ENCODE data around the gene DOP1A. TPM values are rescaled to one million over a fixed set of nuclear protein-coding genes. Genes with fewer than 3 reads are reported as not detected.

The DOP1A gene
- total RNA-seq, 1 donor from 2014 or later: 61.9 TPM

DNA sequence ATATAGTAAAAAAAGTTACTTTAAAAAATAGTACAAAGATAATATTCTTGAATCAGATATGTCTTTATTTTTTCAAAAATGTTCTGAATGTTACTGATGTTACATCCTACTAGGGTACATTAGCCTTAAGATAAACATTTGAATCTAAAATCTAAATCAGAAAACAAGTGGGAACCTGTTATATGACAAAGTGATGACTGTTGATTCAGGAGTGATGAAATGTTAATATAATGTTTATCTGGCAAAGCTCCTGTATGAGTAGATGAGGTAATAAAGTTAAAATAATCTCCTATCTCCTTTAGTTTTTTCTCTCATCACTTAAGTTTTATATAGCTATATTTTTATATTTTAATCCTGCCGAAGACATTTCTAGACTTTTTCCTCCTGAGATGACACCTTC, 4.2 kb downstream of the DOP1A start:
- Histone ChIP-seq H3F3A (ENCODE audit: low read depth) (peaks cover 24% of the 10 kb centered on the region), H3K27ac (no peak overlapping the region), H3K4me1 (peaks cover 30% of the 10 kb centered on the region), H3K79me2 (ENCODE audit: low read depth) (peaks cover 85% of the 10 kb centered on the region), H3K27me3 (no peaks in the 10 kb centered on the region), H4K20me1 (ENCODE audit: low read depth) (no peaks in the 10 kb centered on the region), H3K9ac (no peak overlapping the region), H3K9me3 (ENCODE audit: low read depth) (no peaks in the 10 kb centered on the region), H3K4me3 (no peak overlapping the region), H2AFZ (replicated peaks) (no peak overlapping the region), H3K36me3 (no peaks in the 10 kb centered on the region), H3K4me2 (no peak overlapping the region)
- TF ChIP-seq EZH2phosphoT487 (IDR thresholded peaks at IDR 0.05) (no peak), EZH2 (IDR thresholded peaks at IDR 0.05) (no peak)
- TF ChIP-seq, protein P1, sequence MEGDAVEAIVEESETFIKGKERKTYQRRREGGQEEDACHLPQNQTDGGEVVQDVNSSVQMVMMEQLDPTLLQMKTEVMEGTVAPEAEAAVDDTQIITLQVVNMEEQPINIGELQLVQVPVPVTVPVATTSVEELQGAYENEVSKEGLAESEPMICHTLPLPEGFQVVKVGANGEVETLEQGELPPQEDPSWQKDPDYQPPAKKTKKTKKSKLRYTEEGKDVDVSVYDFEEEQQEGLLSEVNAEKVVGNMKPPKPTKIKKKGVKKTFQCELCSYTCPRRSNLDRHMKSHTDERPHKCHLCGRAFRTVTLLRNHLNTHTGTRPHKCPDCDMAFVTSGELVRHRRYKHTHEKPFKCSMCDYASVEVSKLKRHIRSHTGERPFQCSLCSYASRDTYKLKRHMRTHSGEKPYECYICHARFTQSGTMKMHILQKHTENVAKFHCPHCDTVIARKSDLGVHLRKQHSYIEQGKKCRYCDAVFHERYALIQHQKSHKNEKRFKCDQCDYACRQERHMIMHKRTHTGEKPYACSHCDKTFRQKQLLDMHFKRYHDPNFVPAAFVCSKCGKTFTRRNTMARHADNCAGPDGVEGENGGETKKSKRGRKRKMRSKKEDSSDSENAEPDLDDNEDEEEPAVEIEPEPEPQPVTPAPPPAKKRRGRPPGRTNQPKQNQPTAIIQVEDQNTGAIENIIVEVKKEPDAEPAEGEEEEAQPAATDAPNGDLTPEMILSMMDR (IDR thresholded peaks at IDR 0.05): no peak
- Mint-ChIP-seq H3K4me1 (peaks cover 13% of the 10 kb centered on the region), H3K9me3 (peaks cover 4% of the 10 kb centered on the region), H3K4me3 (no peak overlapping the region), H3K27ac (no peak overlapping the region), H3K36me3 (peaks cover 7% of the 10 kb centered on the region), H3K27me3 (ENCODE audit: insufficient read depth, low read depth) (no peaks in the 10 kb centered on the region)
- DNase-seq (ENCODE audit: low spot score): no peak

DNA sequence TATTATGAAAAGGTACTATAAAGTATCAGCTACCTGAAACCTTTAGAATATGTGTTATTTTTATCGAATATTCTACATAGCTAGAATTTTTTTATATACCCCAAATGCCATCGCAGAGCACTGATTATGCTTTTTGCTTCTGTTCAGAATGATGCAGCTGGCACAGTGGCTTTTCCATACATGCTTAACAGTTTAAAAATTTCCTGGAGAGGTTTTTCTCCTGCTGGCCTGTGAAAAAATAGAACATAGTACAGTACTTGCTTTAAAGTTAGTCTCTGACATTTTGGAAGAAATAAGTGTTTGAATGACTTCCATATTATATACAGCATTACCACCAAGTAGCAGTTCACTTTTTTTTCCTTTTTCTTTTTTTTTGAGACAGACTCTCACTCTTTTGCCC, 5.3 kb downstream of the DOP1A start:
- peaks cover 22% of the 10 kb centered on the region for H3F3A ChIP-seq (ENCODE audit: low read depth)
- peaks cover 4% of the 10 kb centered on the region for H3K9me3 Mint-ChIP-seq
- no peak overlapping the region for H3K9ac ChIP-seq
- H3K36me3 ChIP-seq: no peaks in the 10 kb centered on the region
- H3K4me3 Mint-ChIP-seq: no peak overlapping the region
- H4K20me1 ChIP-seq (ENCODE audit: low read depth): no peaks in the 10 kb centered on the region
- H3K36me3 Mint-ChIP-seq: peaks cover 8% of the 10 kb centered on the region
- H3K4me2 ChIP-seq: no peak overlapping the region
- H3K27me3 Mint-ChIP-seq (ENCODE audit: insufficient read depth, low read depth): no peaks in the 10 kb centered on the region
- H3K27me3 ChIP-seq: no peaks in the 10 kb centered on the region
- no peaks in the 10 kb centered on the region for H3K9me3 ChIP-seq (ENCODE audit: low read depth)
- no peak for DNase-seq (ENCODE audit: low spot score)
- H3K4me1 ChIP-seq: peaks cover 30% of the 10 kb centered on the region
- no peak overlapping the region for H3K27ac Mint-ChIP-seq
- no peak overlapping the region for H2AFZ ChIP-seq (replicated peaks)
- peaks cover 13% of the 10 kb centered on the region for H3K4me1 Mint-ChIP-seq
- H3K4me3 ChIP-seq: no peak overlapping the region
- H3K27ac ChIP-seq: no peak overlapping the region
- H3K79me2 ChIP-seq (ENCODE audit: low read depth): peaks cover 95% of the 10 kb centered on the region
- TF ChIP-seq EZH2 (IDR thresholded peaks at IDR 0.05) (no peak), EZH2phosphoT487 (IDR thresholded peaks at IDR 0.05) (no peak)
- TF ChIP-seq, protein P1 (IDR thresholded peaks at IDR 0.05): no peak

DNA sequence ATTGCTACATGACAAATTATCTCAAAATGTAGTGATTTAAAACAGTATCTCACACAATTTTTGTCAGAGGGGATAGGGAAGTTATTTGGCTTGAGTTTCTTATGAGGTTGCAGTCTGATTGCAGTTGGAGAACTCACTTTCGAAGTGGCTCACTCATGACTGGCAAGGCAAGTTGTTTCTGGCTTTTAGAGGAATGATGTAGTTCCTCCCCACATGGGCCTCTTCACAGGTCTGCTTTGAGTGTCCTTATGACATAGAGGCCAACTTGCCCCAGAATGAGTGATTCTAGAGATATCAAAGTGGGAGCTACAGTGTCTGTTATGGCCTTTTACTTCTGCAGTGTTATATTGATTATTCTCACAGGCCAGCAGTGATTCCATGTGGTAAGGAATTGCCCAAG, 6.1 kb downstream of the DOP1A start:
- Mint-ChIP-seq H3K36me3 (peaks cover 9% of the 10 kb centered on the region), H3K4me3 (no peak overlapping the region), H3K27ac (no peak overlapping the region), H3K27me3 (ENCODE audit: insufficient read depth, low read depth) (no peaks in the 10 kb centered on the region), H3K9me3 (peaks cover 4% of the 10 kb centered on the region), H3K4me1 (peaks cover 9% of the 10 kb centered on the region)
- H3K4me2 ChIP-seq: no peak overlapping the region
- H3K79me2 ChIP-seq (ENCODE audit: low read depth): peaks cover 100% of the 10 kb centered on the region
- H3K36me3 ChIP-seq: no peaks in the 10 kb centered on the region
- H3K27ac ChIP-seq: no peak overlapping the region
- peaks cover 13% of the 10 kb centered on the region for H3F3A ChIP-seq (ENCODE audit: low read depth)
- peaks cover 27% of the 10 kb centered on the region for H3K4me1 ChIP-seq
- no peak overlapping the region for H3K9ac ChIP-seq
- TF ChIP-seq EZH2 (IDR thresholded peaks at IDR 0.05): no peak
- no peak for TF ChIP-seq EZH2phosphoT487 (IDR thresholded peaks at IDR 0.05)
- TF ChIP-seq, protein P1 (IDR thresholded peaks at IDR 0.05): no peak
- no peaks in the 10 kb centered on the region for H3K27me3 ChIP-seq
- H2AFZ ChIP-seq (replicated peaks): no peak overlapping the region
- DNase-seq (ENCODE audit: low spot score): no peak
- H3K4me3 ChIP-seq: no peak overlapping the region
- no peaks in the 10 kb centered on the region for H4K20me1 ChIP-seq (ENCODE audit: low read depth)
- H3K9me3 ChIP-seq (ENCODE audit: low read depth): no peaks in the 10 kb centered on the region
